H1 (cell line): Measurements from ENCODE around the gene NTRK2. TPM values are rescaled to one million over a fixed set of nuclear protein-coding genes. Genes with fewer than 3 reads are reported as not detected.

Experiments used
- CTCF ChIA-PET: fragments of 300-600 bp; sonication (Branson Sonifier 250); formaldehyde crosslinking; loops from one replicate; lab custom pipeline; 2021; ENCODE audit not compliant: partially characterized antibody; lab: Charles Lee
- POLR2A ChIA-PET: fragments of 300-600 bp; sonication (Branson Sonifier 250); formaldehyde crosslinking; loops from one replicate; lab custom pipeline; 2021; ENCODE audit warnings: inconsistent platforms; ENCODE audit not compliant: partially characterized antibody; lab: Charles Lee
- DNase-seq, 2 experiments: peaks; one replicate each; pipeline versions ENCODE4 v3.0.0 to v3.0.0-alpha.2; 2010 to 2022; ENCODE audit warnings: low spot score in 2 of 2, low read depth in 1 of 2, mixed read lengths in 1 of 2
- FAIRE-seq: peaks from 2 replicates; lab custom pipeline; 2011; peaks lifted over from hg19 to GRCh38; lab: Jason Lieb, UNC
- H2AFZ ChIP-seq: 2 replicates; pipeline ENCODE4 v1.8.1; 2012; ENCODE audit warnings: low read length, inconsistent platforms
- H2AK5ac ChIP-seq: 2 replicates; pipeline ENCODE4 v1.6.1; 2013; ENCODE audit warnings: low read depth, low read length
- H2BK120ac ChIP-seq: replicated peaks from 2 replicates; pipeline ENCODE3; 2013; ENCODE audit warnings: low read depth, low read length, inconsistent platforms
- H2BK12ac ChIP-seq: 2 replicates; pipeline ENCODE4 v1.6.1; 2013; ENCODE audit warnings: low read depth, low read length
- H2BK15ac ChIP-seq: 2 replicates; pipeline ENCODE4 v1.6.1; 2013; ENCODE audit warnings: low read length
- H2BK20ac ChIP-seq: 2 replicates; pipeline ENCODE4 v1.6.1; 2013; ENCODE audit warnings: low read length
- H2BK5ac ChIP-seq: 2 replicates; pipeline ENCODE4 v1.6.1; 2013; ENCODE audit warnings: low read depth, low read length
- H3K14ac ChIP-seq: 2 replicates; pipeline ENCODE4 v1.6.1; 2013; ENCODE audit warnings: inconsistent platforms; ENCODE audit not compliant: insufficient read length
- H3K18ac ChIP-seq: 2 replicates; pipeline ENCODE4 v1.6.1; 2013; ENCODE audit warnings: low read length; ENCODE audit errors: extremely low read depth
- H3K23ac ChIP-seq: 2 replicates; pipeline ENCODE4 v1.6.1; 2013; ENCODE audit warnings: inconsistent platforms; ENCODE audit not compliant: insufficient read length
- H3K23me2 ChIP-seq: 2 replicates; pipeline ENCODE4 v1.6.1; 2013; ENCODE audit warnings: low read depth, low read length
- H3K27ac ChIP-seq: 2 replicates; pipeline ENCODE4 v1.6.1; 2011; ENCODE audit warnings: low read depth, low read length, inconsistent platforms
- H3K27me3 ChIP-seq, 4 experiments: replicated peaks in 1 of 4; 1 replicate in 1 of 4; 2 replicates in 3 of 4; pipeline versions ENCODE4 v1.6.1 to v1.8.1; 2011 to 2013; ENCODE audit warnings: low read length in 3 of 4, mild to moderate bottlenecking in 3 of 4, inconsistent platforms in 2 of 4, mixed read lengths in 2 of 4, moderate library complexity in 1 of 4; ENCODE audit not compliant: control insufficient read depth in 3 of 4, insufficient read depth in 3 of 4; ENCODE audit errors: extremely low read depth in 1 of 4
- H3K36me3 ChIP-seq, 4 experiments: 2 replicates each; pipeline versions ENCODE4 v1.6.1 to v1.8.1; 2011 to 2013; ENCODE audit warnings: mild to moderate bottlenecking in 4 of 4, low read length in 3 of 4, moderate library complexity in 2 of 4, control low read depth in 1 of 4, inconsistent platforms in 1 of 4; ENCODE audit not compliant: insufficient read depth in 4 of 4, control insufficient read depth in 2 of 4
- H3K4ac ChIP-seq: replicated peaks from 2 replicates; pipeline ENCODE3; 2013; ENCODE audit warnings: low read length, low read depth, mixed read lengths, inconsistent platforms; ENCODE audit not compliant: insufficient read length
- H3K4me1 ChIP-seq, 4 experiments: replicated peaks in 1 of 4; 1 replicate in 1 of 4; 2 replicates in 3 of 4; pipeline versions ENCODE4 v1.6.1 to v1.8.1; 2011 to 2013; ENCODE audit warnings: low read length in 3 of 4, inconsistent platforms in 2 of 4, mixed read lengths in 1 of 4; ENCODE audit not compliant: insufficient read depth in 4 of 4, control insufficient read depth in 3 of 4
- H3K4me2 ChIP-seq, 2 experiments: 2 replicates each; pipeline versions ENCODE4 v1.6.1 to v1.8.1; 2011 to 2013; ENCODE audit warnings: low read depth in 2 of 2, low read length in 2 of 2, control low read depth in 1 of 2, inconsistent platforms in 1 of 2, mild to moderate bottlenecking in 1 of 2; ENCODE audit not compliant: insufficient read depth in 1 of 2
- H3K4me3 ChIP-seq, 4 experiments: fragments of 200-600, 300-600 bp in 1 of 4; sonication (generic), shearing (Covaris generic), sonication (Bioruptor Twin) in 1 of 4; 2 replicates each; pipeline versions ENCODE4 v1.5.1 to v1.8.1; 2011 to 2016; ENCODE audit warnings: low read length in 4 of 4, low read depth in 3 of 4, control low read depth in 2 of 4, inconsistent platforms in 2 of 4, mild to moderate bottlenecking in 2 of 4, mixed read lengths in 1 of 4, moderate library complexity in 1 of 4; ENCODE audit not compliant: insufficient read depth in 2 of 4; ENCODE audit errors: extremely low read depth in 1 of 4
- H3K56ac ChIP-seq: replicated peaks from 2 replicates; pipeline ENCODE3; 2013; ENCODE audit warnings: low read depth, mild to moderate bottlenecking, mixed read lengths, low read length, inconsistent platforms; ENCODE audit not compliant: insufficient read length
- H3K79me1 ChIP-seq: 2 replicates; pipeline ENCODE4 v1.6.1; 2013; ENCODE audit warnings: low read depth, low read length, control low read depth
- H3K79me2 ChIP-seq, 2 experiments: 2 replicates each; pipeline versions ENCODE4 v1.6.1 to v1.8.1; 2012 to 2013; ENCODE audit warnings: low read length in 2 of 2, mild to moderate bottlenecking in 2 of 2, inconsistent platforms in 1 of 2; ENCODE audit not compliant: insufficient read depth in 2 of 2, control insufficient read depth in 1 of 2
- H3K9ac ChIP-seq, 4 experiments: replicated peaks in 1 of 4; 1 replicate in 1 of 4; 2 replicates in 3 of 4; pipeline versions ENCODE4 v1.6.1 to v1.8.1; 2011 to 2013; ENCODE audit warnings: low read depth in 3 of 4, low read length in 3 of 4, control low read depth in 2 of 4, mild to moderate bottlenecking in 2 of 4, moderate library complexity in 2 of 4, inconsistent platforms in 1 of 4; ENCODE audit errors: extremely low read depth in 1 of 4
- H3K9me3 ChIP-seq, 2 experiments: 2 replicates each; pipeline versions ENCODE4 v1.6.1 to v1.8.1; 2012 to 2013; ENCODE audit warnings: mild to moderate bottlenecking in 2 of 2, moderate library complexity in 2 of 2, control low read depth in 1 of 2, inconsistent platforms in 1 of 2, low read depth in 1 of 2, low read length in 1 of 2, mixed read lengths in 1 of 2; ENCODE audit not compliant: insufficient read depth in 2 of 2
- H4K20me1 ChIP-seq, 2 experiments: replicated peaks in 1 of 2; 2 replicates each; pipeline versions ENCODE3 to v1.8.1; 2011 to 2013; ENCODE audit warnings: inconsistent platforms in 2 of 2, low read length in 2 of 2, mild to moderate bottlenecking in 1 of 2; ENCODE audit not compliant: insufficient read depth in 2 of 2, control insufficient read depth in 1 of 2
- H4K5ac ChIP-seq: 2 replicates; pipeline ENCODE4 v1.6.1; 2013; ENCODE audit warnings: low read length, low read depth, mixed read lengths, inconsistent platforms; ENCODE audit not compliant: insufficient read length
- H4K8ac ChIP-seq: 2 replicates; pipeline ENCODE4 v1.8.0; 2013; ENCODE audit warnings: mild to moderate bottlenecking, moderate library complexity, low read length, inconsistent platforms; ENCODE audit not compliant: insufficient read depth; ENCODE audit errors: extremely low read depth
- H4K91ac ChIP-seq: replicated peaks from 2 replicates; pipeline ENCODE3; 2013; ENCODE audit warnings: low read length, mixed read lengths, inconsistent platforms; ENCODE audit not compliant: insufficient read length
- CREB1 ChIP-seq: IDR thresholded peaks from 2 replicates; pipeline ENCODE4 v1.6.1; 2012; ENCODE audit warnings: inconsistent platforms
- GTF2F1 ChIP-seq: IDR thresholded peaks from 2 replicates; pipeline ENCODE4 v1.6.1; 2012; ENCODE audit warnings: low read depth, low read length, improper control_type of control experiment, borderline replicate concordance
- HDAC2 ChIP-seq, 2 experiments: fragments of 300-600 bp in 1 of 2; sonication (generic) in 1 of 2; IDR thresholded peaks; 2 replicates each; pipeline ENCODE4 v1.6.1; 2011 to 2012; ENCODE audit warnings: low read depth in 2 of 2, low read length in 2 of 2, mild to moderate bottlenecking in 2 of 2, moderate library complexity in 2 of 2, borderline replicate concordance in 1 of 2, inconsistent platforms in 1 of 2
- KDM5A ChIP-seq: fragments of 200-600 bp; IDR thresholded peaks from 2 replicates; pipeline ENCODE4 v1.7.1; 2012; ENCODE audit warnings: mild to moderate bottlenecking, low read length, inconsistent platforms, mixed read lengths
- MAFK ChIP-seq: IDR thresholded peaks from 2 replicates; pipeline ENCODE4 v1.6.1; 2012; ENCODE audit warnings: low read depth, mild to moderate bottlenecking, improper control_type of control experiment, low read length
- RBBP5 ChIP-seq: IDR thresholded peaks from 2 replicates; pipeline ENCODE4 v1.7.1; 2012; ENCODE audit warnings: low read depth, mild to moderate bottlenecking, inconsistent platforms, low read length, moderate library complexity, borderline replicate concordance
- SAP30 ChIP-seq: fragments of 300-600 bp; sonication (generic); IDR thresholded peaks from 2 replicates; pipeline ENCODE4 v1.7.1; 2012; ENCODE audit warnings: low read length, moderate library complexity, mild to moderate bottlenecking, inconsistent platforms; ENCODE audit not compliant: insufficient read depth, insufficient replicate concordance
- YY1 ChIP-seq: IDR thresholded peaks from 2 replicates; pipeline ENCODE4 v1.6.1; 2011; ENCODE audit warnings: low read depth, mild to moderate bottlenecking, low read length
- WGBS, 2 experiments: shearing (Covaris generic) in 1 of 2; methylation state at CpG; one replicate each; pipeline versions ENCODE4 v1.1.6 to v1.1.7; 2013 to 2015; ENCODE audit warnings: low lambda C conversion rate in 2 of 2, mixed read lengths in 2 of 2, inconsistent platforms in 1 of 2, low coverage in 1 of 2, missing lambda C conversion rate in 1 of 2; ENCODE audit not compliant: insufficient replicate concordance in 2 of 2, insufficient coverage in 1 of 2, insufficient read length in 1 of 2; ENCODE audit errors: extremely low coverage in 1 of 2, missing lambda C conversion rate in 1 of 2; 5-methylcytosine and 5-hydroxymethylcytosine counted together
- polyA plus RNA-seq, 7 experiments: library from polyadenylated mRNA; depleted of rRNA in 3 of 7; stranded (reverse) in 5 of 7; unstranded in 2 of 7; fragments of >200 nt in 5 of 7; fragments of 200-250 nt in 2 of 7; gene quantifications; 1 replicate in 5 of 7; 2 replicates in 1 of 7; 4 replicates in 1 of 7; pipeline versions ENCODE4 v1.2.1 to v1.2.3, GENCODE V29; 2011 to 2013; ENCODE audit warnings: missing spikeins in 2 of 7, mixed read lengths in 2 of 7
- total RNA-seq: library from RNA; stranded (reverse); fragmentation: NEBNext Ultra II Directional; extraction: Animal tissue kit (Norgen Biotek cat#: 25700); gene quantifications from 2 replicates; pipeline ENCODE4 v1.2.1, GENCODE V29; 2021
- TF ChIP-seq, protein P1 (sequence below): IDR thresholded peaks from 2 replicates; pipeline ENCODE4 v1.6.1; 2012; ENCODE audit warnings: low read length, inconsistent platforms

NTRK2 gene
- total and polyA plus RNA-seq, 2 of the 8 experiments (the other 6 are each of a cell fraction or from before 2014, with no cell fraction given): 0.03 to 0.04 TPM

DNA sequence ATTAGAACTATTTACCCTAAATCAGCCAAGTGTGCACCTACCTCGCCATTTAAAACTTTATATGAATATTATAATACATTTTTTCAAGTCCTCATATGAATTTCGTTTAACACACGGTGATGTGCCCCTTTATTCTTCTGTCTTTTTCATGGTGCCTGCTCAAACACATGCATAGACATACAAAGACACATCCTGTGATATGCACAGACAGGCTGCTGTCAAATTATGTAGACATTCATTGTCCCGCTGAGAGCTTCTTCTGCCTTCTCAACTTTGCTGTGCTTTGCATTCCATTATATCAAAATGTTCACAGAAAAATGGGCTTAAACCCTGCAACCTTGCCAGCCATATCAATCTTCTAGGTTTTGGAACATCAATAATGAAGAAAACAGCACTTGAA is 193.8 kb downstream of the NTRK2 start:
- H2AK5ac ChIP-seq: no peak overlapping the region
- CTCF ChIA-PET: interaction anchor here (0.6 to 1.6 kb wide), 3 partner anchors 14 to 35 kb away, joined by 3 read pairs; no protein-coding TSS in a partner anchor
- H3K4me3 ChIP-seq: no peak overlapping the region
- H3K4me2 ChIP-seq: peak overlapping the region in 1 of 2 experiments; percentile 38; a peak in 1 of 4 replicates
- no peak overlapping the region for H4K8ac ChIP-seq
- DNase-seq (no peak), FAIRE-seq (no peak)
- 83% methylated on average over 4 of the region's 4 CpGs; no CpG with 5 or more reads in 1 of the 2 experiments for WGBS, 2 experiments
- H3K36me3 ChIP-seq: no peaks in the 10 kb centered on the region
- no peaks in the 10 kb centered on the region for H3K27me3 ChIP-seq
- no peaks in the 10 kb centered on the region for H3K79me1 ChIP-seq
- H2AFZ ChIP-seq: no peak overlapping the region
- H3K4me1 ChIP-seq: peaks cover 3 to 31% (median 17%) of the 10 kb centered on the region in 4 experiments; a peak in 4 of 7 replicates
- no peak overlapping the region for H3K23ac ChIP-seq
- H2BK120ac ChIP-seq: no peak overlapping the region
- H4K5ac ChIP-seq: no peak overlapping the region
- POLR2A ChIA-PET: no interaction called here
- H3K18ac ChIP-seq: no peak overlapping the region
- H3K27ac ChIP-seq: no peak overlapping the region
- H3K79me2 ChIP-seq: no peaks in the 10 kb centered on the region
- H3K4ac ChIP-seq: no peak overlapping the region
- no peaks in the 10 kb centered on the region for H4K20me1 ChIP-seq
- no peak overlapping the region for H3K14ac ChIP-seq
- no peaks in the 10 kb centered on the region for H3K23me2 ChIP-seq
- H3K9me3 ChIP-seq: no peaks in the 10 kb centered on the region
- H2BK12ac ChIP-seq: no peak overlapping the region
- no peak overlapping the region for H4K91ac ChIP-seq
- H2BK20ac ChIP-seq: no peak overlapping the region
- no peak overlapping the region for H2BK5ac ChIP-seq
- H2BK15ac ChIP-seq: no peak overlapping the region
- H3K56ac ChIP-seq: no peak overlapping the region
- H3K9ac ChIP-seq: no peak overlapping the region
- TF ChIP-seq CREB1: no peak
- no peak for TF ChIP-seq HDAC2 (IDR thresholded peaks at IDR 0.05; ENCODE audit: borderline replicate concordance in 1 of 2, low read depth in 2 of 2, low read length in 2 of 2)
- TF ChIP-seq GTF2F1: no peak
- TF ChIP-seq KDM5A: no peak
- TF ChIP-seq, protein P1, sequence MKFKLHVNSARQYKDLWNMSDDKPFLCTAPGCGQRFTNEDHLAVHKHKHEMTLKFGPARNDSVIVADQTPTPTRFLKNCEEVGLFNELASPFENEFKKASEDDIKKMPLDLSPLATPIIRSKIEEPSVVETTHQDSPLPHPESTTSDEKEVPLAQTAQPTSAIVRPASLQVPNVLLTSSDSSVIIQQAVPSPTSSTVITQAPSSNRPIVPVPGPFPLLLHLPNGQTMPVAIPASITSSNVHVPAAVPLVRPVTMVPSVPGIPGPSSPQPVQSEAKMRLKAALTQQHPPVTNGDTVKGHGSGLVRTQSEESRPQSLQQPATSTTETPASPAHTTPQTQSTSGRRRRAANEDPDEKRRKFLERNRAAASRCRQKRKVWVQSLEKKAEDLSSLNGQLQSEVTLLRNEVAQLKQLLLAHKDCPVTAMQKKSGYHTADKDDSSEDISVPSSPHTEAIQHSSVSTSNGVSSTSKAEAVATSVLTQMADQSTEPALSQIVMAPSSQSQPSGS: no peak
- no peak for TF ChIP-seq RBBP5
- no peak for TF ChIP-seq SAP30
- no peak for TF ChIP-seq MAFK
- no peak for TF ChIP-seq YY1
